LNCaP clone FGC (cell line): ENCODE measurements around the gene MAP1LC3C.

ENCODE experiments used
- DNase-seq: peaks from one replicate; pipeline ENCODE4 v3.0.0-alpha.2; 2011; ENCODE audit warnings: low read depth
- H3K4me3 ChIP-seq: 2 replicates; pipeline ENCODE4 v1.5.1; 2011; ENCODE audit warnings: mild to moderate bottlenecking, low read depth, low read length, control low read depth
- TF ChIP-seq, protein P1 (sequence below): IDR thresholded peaks from 2 replicates; pipeline ENCODE4 v1.5.1; 2012; ENCODE audit warnings: mild to moderate bottlenecking; ENCODE audit not compliant: control insufficient read depth, insufficient read depth; ENCODE audit errors: extremely low read depth

Gene MAP1LC3C

DNA sequence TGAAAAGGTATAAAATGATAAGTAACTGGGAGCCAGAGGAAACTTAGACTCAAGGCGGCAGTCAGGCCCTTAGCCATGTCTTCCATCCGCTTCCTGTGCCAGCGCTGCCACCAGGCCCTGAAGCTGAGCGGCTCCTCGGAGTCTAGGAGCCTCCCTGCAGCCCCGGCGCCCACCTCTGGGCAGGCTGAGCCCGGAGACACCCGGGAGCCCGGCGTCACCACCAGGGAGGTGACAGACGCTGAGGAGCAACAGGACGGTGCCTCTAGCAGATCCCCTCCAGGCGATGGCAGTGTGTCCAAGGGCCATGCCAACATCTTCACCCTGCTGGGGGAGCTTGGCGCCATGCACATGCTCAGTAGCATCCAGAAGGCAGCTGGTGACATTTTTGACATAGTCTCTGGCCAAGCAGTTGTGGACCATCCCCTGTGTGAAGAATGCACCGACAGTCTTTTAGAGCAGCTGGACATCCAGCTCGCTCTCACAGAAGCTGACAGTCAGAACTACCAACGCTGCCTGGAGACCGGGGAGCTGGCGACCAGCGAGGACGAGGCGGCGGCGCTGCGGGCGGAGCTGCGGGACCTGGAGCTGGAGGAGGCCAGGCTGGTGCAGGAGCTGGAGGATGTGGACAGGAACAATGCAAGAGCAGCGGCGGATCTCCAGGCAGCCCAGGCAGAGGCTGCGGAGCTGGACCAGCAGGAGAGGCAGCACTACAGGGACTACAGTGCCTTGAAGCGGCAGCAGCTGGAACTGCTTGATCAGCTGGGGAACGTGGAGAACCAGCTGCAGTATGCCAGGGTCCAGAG lies 41.0 kb downstream of the MAP1LC3C start, which contains the start of gene BECN2:
TSS of gene BECN2 (plus strand) at position 76 of the 803 bp plus-strand sequence. CDS start at position 76, 0 bp downstream.
- TF ChIP-seq, protein P1, sequence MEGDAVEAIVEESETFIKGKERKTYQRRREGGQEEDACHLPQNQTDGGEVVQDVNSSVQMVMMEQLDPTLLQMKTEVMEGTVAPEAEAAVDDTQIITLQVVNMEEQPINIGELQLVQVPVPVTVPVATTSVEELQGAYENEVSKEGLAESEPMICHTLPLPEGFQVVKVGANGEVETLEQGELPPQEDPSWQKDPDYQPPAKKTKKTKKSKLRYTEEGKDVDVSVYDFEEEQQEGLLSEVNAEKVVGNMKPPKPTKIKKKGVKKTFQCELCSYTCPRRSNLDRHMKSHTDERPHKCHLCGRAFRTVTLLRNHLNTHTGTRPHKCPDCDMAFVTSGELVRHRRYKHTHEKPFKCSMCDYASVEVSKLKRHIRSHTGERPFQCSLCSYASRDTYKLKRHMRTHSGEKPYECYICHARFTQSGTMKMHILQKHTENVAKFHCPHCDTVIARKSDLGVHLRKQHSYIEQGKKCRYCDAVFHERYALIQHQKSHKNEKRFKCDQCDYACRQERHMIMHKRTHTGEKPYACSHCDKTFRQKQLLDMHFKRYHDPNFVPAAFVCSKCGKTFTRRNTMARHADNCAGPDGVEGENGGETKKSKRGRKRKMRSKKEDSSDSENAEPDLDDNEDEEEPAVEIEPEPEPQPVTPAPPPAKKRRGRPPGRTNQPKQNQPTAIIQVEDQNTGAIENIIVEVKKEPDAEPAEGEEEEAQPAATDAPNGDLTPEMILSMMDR = no peak
- DNase-seq = no peak

DNA sequence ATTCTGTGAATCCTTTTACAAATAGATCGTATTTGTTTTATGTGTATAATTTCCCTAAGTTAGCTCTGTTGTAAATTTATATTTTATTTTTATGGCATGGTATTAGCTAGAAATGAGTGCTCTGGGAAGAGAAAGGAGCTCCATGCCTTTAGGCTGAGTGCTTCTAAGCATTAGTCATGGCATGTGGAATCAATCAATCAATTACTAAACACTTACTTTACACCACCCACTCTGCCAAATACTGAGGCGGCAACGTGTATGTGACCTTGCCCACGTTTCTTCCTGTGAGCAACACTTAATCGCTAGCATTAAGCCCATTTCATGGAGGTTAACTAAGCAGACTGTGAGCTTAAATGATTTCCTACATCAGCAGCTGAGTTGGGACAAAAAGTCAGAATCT lies 48.5 kb downstream of the MAP1LC3C start:
- TF ChIP-seq, protein P1 = no peak
- DNase-seq = no peak
- H3K4me3 ChIP-seq = no peak overlapping the region

More for the DNA sequence above, 41.0 kb downstream of the MAP1LC3C start, which contains the start of gene BECN2:
- no peak within 1 kb of the TSS for H3K4me3 ChIP-seq

DNA sequence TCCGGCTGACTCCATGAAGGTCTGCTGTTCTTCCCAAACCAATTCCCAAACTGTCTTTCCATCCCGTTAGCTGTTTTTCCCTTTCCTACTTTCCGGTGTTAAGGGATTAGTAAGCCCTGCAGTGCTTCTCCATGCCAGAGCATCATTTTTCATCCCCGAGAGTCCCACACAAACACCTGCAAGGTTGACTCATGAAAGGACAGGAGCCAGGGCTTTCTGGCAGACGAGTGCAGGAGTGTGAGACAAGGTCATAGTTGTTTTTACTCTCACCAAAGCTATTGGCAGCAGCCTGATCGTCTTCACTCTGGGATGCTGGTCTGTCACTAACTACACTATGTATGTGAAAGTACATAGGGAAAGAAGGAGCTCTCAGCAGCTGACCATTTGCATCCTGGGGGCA lies 51.5 kb downstream of the MAP1LC3C start:
- no peak for DNase-seq
- TF ChIP-seq, protein P1 = no peak
- no peak overlapping the region for H3K4me3 ChIP-seq
